ENCODE measurements around the gene GGACT.

DNA sequence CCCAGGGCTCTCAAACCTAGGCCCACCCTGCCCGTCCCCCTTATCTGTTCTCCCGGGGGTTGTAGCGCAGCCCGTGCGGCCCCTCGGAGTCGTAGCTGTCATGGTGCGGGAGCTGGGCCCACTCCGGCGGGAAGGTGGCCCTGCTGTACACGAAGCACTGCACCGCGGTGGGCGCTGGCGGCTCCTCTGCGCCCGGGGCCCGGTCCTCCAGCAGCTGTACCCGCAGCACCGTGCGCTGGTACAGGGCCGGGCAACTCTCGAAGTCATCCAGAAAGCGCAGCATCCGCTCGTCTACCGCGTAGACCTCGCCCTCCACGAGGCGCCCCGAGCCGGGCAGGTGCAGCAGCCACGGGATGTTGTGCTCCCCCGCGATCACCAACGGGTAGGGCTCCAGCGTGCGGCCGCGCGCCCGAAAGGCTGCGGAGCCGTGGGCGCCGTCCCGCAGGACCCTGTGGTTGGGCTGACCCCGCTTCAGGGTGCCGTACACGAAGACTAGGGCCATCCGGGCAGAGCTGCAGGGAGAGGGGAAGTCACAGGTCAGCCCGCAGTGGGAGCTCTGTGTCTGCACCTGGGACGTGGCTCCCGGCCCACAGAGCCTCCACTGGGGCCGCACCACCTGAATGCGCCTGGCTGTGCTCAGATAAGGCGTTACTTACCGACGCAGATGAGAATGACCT, 56.4 kb downstream of the GGACT start:
- TF ChIP-seq CTCF (IDR thresholded peaks at IDR 0.05; ENCODE audit: control extremely low read depth in 1 of 3, insufficient read depth in 1 of 3, low read depth in 1 of 3, low read length in 3 of 3) (no peak), FOSL1 (IDR thresholded peaks at IDR 0.05; ENCODE audit: insufficient read depth, low read depth, low read length) (no peak)

Data from H1 (cell line).